Measurements from ENCODE around the gene NMUR2.

GRCh38 chr5:152379331-152379730, 25.7 kb downstream of the NMUR2 start:
- TF ChIP-seq CTCF (tag by site-specific recombination; IDR thresholded peaks at IDR 0.05), result no peak
- no peak for TF ChIP-seq ZSCAN16 (tag by site-specific recombination; IDR thresholded peaks at IDR 0.05)
- TF ChIP-seq ZNF747 (tag by site-specific recombination; IDR thresholded peaks at IDR 0.05), result no peak
- TF ChIP-seq HIC1 (tag by site-specific recombination; IDR thresholded peaks at IDR 0.05), result no peak
- no peak for TF ChIP-seq ZNF768 (tag by site-specific recombination; IDR thresholded peaks at IDR 0.05)
- no peak for TF ChIP-seq REST (tag by site-specific recombination; IDR thresholded peaks at IDR 0.05)
- TF ChIP-seq ZNF670 (tag by site-specific recombination; IDR thresholded peaks at IDR 0.05; ENCODE audit: low read depth), result no peak
- no peak for TF ChIP-seq ZBTB26 (tag by site-specific recombination; optimal IDR thresholded peaks at IDR 0.05)
- no peak for TF ChIP-seq GLI2 (tag by site-specific recombination; IDR thresholded peaks at IDR 0.05; ENCODE audit: borderline replicate concordance, low read depth)
- no peak for TF ChIP-seq ZNF292 (tag by site-specific recombination; IDR thresholded peaks at IDR 0.05; ENCODE audit: borderline replicate concordance, low read depth)
- TF ChIP-seq YY1 (tag by site-specific recombination; IDR thresholded peaks at IDR 0.05), result no peak
